Epithelial cell of prostate (primary cell): ENCODE measurements around the gene PIH1D1.

ENCODE experiments used
- DNase-seq: peaks from one replicate; pipeline ENCODE4 v3.0.0-alpha.2; 2011; ENCODE audit warnings: low read depth, low spot score
- H3K27ac ChIP-seq: fragments of 450-650 bp; 2 replicates; pipeline ENCODE4 v1.5.1; 2017; ENCODE audit warnings: mild to moderate bottlenecking

Gene PIH1D1

DNA sequence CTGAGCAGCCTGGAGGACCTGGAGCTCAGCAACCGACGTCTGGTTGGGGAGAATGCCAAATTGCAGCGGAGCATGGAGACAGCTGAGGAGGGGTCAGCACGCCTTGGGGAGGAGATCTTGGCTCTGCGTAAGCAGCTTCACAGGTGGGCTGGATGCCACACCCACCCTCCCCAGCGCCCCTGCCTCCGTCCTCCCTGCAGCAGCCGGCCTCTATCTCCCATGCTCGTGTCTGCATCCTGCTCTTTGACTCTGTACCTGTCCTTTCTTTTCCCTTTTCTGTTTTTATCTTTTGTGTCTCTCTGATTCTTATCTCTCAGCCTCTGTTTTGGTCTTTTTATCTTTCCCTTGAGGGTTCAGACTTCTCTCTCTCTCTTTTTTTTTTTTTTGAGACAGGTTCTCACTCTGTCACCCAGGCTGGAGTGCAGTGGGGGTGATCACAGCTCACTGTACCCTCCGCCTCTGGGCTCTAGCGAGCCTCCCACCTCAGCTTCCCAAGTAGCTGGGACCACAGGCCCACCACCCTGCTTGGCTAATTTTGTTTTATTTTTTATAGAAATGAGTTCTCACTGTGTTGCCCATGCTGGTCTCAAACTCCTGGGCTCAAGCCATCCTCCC lies 53.5 kb downstream of the PIH1D1 start:
- DNase-seq = no peak

DNA sequence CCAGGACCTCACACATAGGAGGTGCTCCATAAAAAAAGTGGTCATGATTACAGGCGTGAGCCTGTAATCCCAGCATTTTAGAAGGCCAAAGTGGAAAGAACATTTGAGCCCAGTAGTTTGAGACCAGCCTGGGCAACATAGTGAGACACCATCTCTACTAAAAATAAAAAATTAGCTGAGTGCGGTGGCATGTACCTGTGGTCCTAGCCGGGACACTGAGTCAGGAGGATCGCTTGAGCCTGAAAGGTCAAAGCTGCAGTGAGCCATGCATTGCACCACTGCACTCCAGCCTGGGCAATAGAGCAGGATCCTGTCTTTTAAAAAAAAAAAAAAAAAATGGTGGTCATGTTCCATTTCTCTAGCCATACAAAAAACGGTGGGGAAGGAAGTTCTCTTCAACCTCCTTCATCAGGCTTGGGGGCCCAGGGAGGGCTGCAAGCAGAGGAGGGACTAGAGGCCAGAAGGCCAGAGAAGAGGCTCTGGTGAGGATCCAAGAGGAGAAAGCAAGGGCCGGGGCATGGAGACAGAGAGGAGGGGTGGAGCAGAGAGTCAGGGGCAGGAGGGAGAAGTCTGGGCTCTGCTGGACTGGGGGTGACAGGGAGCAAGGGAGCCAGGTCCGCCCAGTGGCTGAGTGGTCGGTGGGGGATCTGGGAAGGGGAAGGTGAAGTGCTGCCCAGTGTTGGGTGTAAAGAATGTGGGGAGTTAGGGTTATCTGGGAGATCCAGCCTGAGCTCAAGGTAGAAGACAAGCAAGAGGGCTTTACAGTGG lies 54.7 kb downstream of the PIH1D1 start:
- no peak for DNase-seq
- H3K27ac ChIP-seq = no peak overlapping the region

More for the DNA sequence above, 53.5 kb downstream of the PIH1D1 start:
- no peak overlapping the region for H3K27ac ChIP-seq
